Nucleus accumbens (tissue), 56 donors: ENCODE data around the gene ITPR1.
A peak's percentile ranks its signal among the peaks of the same experiment; 100 is the strongest.

Experiments
- DNase-seq, 56 donors: peaks; one replicate each; lab custom pipeline; 2025; lab: John Stamatoyannopoulos, UW

ITPR1 gene

GRCh38 chr3:4732925-4733324 is 239.8 kb downstream of the ITPR1 start:
- DNase-seq = peak in 1 of 56 donors; percentile 31

- DNase-seq = peak in 1 of 56 donors; percentile 8
Observed at GRCh38 chr3:4734454-4734853, 241.3 kb downstream of the ITPR1 start.

DNA sequence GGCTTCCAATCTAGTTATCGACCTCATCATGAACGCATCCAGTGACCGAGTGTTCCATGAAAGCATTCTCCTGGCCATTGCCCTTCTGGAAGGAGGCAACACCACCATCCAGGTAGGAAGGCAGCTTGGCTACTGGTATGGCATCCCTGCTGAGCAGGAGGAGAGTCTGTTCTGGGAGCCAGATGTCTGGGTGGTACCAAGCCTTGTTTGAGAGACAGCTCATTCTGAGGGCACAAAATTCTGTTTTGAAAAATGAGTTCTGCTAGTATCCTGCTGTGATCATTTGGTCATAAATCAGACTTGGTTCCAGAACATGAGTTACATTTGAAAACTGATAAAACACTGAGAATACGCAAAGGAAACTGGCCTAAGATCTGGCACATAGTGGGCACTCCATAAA is 242.1 kb downstream of the ITPR1 start:
- no peak for DNase-seq

GRCh38 chr3:4736284-4736861 is 243.2 kb downstream of the ITPR1 start:
- no peak for DNase-seq

DNA sequence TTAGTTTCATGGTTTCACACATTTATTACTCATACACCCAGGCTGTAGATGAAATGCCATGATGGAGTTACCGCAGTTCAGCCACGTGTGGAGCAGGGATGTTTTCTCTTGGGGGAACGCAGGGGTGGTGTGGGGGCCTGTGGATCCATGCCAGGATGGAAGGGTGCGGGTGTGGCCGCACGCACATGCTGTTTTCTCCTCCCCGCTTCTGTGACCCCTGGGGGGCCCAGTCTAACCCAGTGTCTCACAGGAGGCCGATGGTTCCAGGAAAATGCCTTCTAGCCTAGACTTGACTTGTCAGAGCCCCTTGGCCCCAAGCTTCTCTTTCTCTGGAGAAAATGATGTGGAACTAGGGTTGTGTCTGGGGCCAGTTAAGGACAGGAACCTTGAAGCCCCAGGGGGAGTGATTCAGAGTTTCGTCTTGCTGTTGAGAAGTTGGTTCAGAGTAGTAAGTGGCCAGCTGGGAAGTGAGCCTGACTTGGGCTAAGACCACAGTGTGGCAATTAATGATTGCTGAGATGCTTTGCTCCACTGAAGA is 245.7 kb downstream of the ITPR1 start:
- DNase-seq = no peak

GRCh38 chr3:4739289-4740236 is 246.4 kb downstream of the ITPR1 start:
- no peak for DNase-seq

- DNase-seq = no peak
Observed at GRCh38 chr3:4740397-4741105, 247.4 kb downstream of the ITPR1 start.

DNA sequence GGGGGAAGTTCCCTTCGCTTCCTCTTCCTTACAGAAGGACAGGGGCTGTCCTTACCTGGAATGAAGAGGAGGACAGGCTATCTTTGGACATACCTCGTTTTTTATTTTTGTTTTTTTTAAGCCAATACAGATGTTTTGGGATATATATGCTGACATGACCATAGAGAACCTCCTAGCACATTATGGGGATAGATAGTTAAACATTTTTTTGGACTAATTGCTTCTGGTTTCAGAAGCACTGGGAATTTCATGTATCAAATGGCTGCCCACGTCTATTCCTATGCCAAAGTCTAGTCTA is 247.9 kb downstream of the ITPR1 start:
- no peak for DNase-seq

DNA sequence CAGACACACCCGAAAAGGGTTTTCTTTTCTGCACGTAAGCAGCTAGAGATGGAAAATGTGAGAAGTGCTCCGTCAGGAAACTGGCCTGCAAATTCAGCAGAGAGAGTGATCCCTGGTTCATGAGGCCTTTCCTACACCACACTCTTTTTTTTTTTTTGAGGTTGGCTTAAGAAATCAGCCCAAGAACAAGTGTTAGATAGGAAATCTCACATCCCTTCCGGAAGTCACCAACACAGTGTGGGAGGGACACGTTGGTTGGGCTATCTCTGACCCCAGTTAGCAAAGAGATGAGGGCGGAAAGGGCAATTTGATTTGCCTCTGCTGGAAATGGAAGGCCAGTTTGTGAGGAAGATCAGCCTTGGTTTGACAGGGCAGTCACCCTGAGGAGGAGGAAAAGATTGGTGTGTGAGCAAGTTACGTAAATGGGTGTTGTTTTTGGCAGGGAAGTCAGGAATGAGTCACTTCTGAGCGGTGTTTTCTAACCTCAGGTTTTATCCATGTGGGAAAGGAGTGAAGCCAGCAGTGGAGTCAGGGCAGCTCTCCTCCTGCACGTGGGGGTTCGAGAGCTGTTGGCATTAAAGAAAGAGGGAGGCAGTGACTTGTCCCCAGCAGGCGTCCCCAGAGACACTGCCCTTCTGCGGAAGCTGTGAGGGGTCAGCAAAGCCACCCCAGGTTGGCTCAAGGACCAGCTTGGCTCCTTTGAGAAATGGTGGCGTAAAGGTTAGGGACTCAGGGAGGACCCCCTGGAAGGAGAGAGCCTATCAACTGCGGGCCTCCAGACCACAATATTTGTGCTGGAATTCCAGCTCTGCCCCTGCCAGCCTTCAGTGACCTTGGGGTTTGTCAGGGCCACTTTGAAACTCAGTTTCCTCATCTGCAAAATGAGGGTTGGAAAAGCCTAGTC is 248.5 kb downstream of the ITPR1 start:
- peak in 16 of 56 donors; percentile 5 to 51 (median 33) for DNase-seq

DNA sequence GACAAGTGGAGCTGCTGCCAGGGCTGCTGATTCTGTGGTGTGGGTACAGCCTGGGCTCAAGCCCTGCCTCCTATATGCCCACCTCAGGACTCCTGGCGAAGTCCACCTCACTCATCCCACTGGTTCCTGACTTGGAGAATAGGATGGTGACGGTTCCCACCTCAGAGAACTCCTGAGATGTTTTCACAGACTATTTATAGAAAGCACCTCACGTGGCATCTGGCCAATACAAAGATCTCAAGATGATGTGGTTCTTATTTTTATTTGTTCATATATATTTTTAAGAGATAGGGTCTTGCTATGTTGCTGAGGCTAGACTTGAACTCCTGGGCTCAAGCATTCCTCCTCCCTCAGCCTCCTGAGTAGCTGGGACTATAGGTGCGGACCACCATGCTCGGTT is 249.2 kb downstream of the ITPR1 start:
- DNase-seq = no peak

DNA sequence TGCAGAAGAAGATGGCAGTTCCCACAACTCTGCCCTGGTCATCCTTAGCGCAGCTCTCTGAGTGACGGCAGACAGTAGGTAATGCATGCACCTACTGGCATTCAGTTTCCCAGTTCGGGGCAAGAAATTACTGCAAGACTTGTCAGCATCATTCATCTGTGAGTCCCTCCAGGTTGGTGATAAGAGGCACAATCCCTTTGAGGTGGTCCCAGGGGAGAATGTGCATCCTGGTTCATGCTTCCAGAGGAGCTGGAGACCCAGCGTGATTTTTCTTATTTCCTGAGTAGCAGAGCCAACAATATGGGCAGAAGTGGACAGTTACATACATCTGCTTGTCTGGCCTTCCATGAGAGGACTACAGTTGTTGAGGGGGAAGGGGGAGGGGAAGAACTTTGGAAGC is 250.2 kb downstream of the ITPR1 start:
- no peak for DNase-seq

DNA sequence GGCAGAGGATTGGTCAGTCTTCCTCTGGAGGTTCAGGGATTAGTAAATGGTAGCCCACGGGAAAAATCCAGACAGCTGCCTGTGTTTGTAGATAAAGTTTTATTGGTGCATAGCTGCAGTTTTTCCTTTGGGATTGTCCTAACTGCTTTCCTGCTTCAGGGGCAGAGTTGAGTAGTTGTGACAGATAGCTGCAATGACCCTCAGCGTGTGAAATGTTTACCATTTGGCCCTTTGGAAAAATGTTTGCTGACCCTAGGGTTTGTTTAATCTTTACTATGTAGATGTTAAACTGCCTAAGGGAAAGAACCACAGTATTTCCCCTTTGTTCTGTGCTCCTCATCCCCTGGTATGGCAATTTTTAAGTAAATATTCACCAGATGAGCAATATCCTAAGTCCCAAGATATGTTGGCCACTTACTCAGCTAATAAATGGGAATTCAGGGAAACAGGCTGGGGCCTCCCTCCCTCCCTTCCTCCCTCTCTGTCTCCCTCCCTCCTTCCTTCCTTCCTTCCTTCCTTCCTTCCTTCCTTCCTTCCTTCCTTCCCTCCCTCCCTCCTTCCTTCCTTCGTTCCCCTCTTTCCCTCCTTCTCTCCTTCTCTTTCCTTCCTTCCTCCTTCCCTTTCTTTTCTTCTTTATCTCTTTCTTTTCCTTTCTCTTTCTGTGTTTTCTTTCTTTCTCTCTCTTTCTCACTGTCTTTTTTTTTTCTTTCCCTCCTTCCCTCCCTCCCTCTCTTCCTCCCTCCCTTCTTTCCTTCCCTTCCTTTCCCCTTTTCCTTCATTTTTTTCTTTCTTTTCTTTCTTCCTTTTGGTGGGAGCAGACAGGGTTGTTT is 251.5 kb downstream of the ITPR1 start:
- DNase-seq = no peak

GRCh38 chr3:4745235-4745610 is 252.1 kb downstream of the ITPR1 start:
- no peak for DNase-seq

DNA sequence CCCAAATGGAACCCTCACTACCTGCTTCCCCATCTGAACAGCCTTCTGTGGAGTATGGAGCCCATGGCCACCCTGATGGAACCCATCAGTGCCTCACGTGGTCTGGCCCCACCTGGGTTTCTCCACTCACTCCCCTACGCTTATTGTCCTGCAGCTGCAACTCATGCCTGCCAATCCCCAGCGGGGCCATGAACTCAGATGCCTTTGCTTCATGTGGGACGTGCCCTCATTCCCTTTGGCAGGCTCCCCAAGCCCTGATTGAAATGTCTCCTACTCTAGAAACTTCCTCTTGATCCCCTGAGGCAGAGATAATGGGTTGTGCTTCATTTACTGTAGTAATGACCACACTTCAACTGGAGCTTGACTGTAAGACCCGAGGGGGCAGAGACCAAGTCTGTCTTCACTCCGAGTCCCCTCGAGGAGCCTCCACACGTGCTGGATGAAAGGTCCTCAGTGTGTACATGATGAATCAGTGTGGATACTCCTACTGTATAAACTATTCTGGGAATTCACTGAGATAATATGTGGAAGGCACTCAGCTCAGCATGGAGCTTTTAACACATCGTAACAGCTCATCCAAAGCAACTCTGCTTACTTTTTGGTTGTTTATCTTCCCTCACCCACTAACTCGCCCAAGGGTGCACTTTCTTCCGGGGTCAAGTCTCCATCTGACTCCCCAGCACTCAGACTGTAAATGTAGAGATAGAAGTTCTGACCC is 253.3 kb downstream of the ITPR1 start:
- DNase-seq = no peak

GRCh38 chr3:4748127-4748526 is 255.0 kb downstream of the ITPR1 start:
- DNase-seq = no peak

GRCh38 chr3:4748701-4749378 is 255.7 kb downstream of the ITPR1 start:
- DNase-seq = no peak

DNA sequence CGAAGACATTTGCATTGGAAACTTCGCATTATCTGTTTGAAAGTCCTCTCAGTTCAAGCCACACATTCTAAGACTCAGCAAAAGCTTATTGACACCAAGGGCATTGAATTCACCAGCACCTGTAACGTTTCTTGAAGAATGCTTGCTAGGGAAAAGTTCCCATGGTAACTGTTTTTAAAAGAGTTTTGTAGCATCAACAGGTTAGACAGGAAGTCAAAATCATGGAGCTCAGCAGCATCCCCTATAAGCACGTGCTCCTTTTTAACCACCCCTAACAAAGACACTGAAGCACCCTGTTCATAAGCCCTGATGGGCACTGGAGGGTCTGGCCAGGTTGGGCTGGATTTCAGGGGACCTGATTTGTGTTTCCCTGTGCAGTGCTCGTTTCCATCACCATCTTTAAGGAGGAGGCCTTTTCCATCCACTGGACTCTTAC is 256.4 kb downstream of the ITPR1 start:
- no peak for DNase-seq
